Stimulated activated CD4-positive, alpha-beta T cell treated with anti-CD3 and anti-CD28 coated beads, Interleukin-2, amount 100 ng/mL, for 4 hours (primary cell): ENCODE measurements around the gene CACNA1D.

ENCODE experiments used
- DNase-seq: peaks from one replicate; pipeline ENCODE4 v3.0.0-alpha.2; 2020; ENCODE audit warnings: low read depth

CACNA1D gene

DNA sequence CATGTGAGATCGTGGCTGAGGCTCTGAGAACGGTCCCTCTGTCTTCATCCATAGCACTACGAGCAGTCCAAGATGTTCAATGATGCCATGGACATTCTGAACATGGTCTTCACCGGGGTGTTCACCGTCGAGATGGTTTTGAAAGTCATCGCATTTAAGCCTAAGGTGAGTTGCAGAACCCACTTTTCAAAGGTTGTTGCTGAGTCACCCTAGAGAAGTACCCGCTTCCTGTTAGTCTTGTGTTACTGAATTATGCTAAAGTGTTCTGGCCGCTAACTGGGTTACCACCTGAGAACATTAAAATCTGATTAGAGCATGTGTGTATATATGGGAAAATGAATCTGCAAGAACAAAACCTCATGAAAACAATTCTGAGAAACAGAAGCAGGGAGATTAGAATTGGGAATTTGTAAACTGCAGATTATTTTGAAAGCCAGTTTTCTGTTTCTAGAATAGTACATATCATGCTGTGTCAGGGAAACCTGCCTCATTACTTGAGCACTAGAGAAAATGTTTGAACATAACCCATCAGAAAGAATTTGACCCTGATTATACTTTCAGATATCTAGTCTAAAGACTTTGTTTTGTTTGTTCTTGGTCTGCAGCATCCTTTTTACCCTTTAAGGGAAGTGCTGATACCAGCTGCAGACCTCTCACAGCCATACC is 259.2 kb downstream of the CACNA1D start:
- DNase-seq: no peak

DNA sequence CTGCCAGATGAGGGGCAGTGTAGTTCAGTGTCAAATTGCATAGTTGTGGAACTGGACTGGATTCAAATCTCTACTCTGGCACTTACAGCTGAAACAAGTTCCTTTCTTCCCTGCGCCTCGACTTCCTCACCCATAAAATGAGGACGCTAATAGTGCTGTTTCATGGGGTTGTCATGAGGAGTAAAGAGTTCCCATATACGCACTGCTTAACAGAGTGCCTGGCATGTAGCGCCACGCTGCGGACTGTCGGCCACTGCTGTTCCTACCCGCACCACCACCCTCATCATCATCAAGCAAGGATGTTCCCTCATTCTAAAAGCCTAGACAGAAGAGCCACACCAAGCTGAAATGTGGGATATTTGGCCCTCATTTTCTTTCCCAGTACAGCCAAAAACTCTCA is 259.9 kb downstream of the CACNA1D start:
- no peak for DNase-seq

DNA sequence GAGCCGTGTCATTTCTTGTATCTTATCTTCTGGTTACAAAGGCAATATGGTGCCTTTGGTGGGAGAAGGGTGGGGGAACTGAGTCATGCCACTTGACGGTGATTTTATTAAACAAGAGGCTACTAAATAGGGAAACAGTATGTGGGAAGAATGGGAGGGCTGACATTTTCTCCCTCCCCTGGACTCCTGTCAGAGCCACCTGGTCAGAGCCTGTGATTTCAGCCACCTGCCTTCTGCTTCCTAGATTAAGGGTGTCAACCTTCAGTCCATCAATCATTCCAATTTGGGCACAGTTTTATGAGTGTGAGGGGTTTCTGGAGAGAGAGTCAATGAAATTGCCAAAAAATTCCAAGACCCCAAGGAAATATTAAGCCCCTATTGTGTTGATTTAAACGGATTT is 264.4 kb downstream of the CACNA1D start:
- DNase-seq: no peak

DNA sequence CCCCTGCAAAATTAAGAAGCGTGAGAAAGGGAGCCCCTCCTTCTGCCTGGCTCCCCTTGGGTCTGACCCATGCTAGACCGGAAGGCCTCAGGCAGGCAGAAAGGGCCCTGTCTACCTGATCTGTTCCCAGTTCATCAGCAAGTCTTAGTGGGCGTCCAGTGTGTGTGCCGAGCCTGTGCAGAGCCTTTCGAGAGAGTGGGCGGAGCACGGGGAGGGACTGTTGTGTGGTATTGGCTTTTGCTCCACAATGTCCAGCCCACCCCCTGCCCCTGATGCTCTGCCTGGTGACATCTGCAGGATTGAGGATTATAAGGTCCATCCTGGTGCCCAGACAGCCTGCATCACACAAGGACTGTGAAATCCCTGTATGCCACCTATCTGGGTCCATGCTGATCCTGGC is 268.9 kb downstream of the CACNA1D start:
- no peak for DNase-seq

DNA sequence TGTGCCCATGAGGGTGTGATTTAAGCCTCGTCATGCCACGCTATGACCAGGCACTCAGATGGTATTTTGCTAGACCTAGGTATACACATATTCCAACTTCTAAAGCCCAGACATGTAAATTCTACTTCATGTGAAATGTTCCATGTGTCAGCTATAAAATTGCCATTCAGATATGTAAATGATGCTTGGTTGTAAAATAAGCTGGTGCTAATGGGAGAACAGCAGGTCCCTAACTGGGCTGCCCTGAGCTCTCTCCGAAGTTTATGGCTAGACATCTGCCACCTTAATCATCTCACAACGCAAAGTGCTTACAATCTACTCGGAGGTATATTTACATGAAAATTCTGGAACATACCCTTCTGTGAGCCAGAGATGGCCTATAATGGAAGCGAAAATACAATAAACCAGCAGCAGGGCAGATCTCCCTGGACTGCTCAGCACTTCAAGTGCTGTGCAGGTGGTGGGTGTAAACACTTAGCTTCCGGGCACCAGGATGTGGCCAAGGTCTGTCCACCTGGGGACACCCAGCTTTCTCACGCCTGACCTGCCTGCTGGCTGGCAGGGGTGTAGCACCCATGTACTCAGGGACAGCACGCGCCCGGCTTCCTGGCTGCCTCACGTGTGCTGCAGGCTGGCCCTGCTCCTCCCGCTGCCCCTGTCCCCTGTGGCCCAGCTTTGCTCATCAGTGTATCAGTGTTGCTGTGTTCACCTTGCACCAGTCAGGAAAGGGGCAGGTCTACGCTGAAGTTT is 269.8 kb downstream of the CACNA1D start:
- DNase-seq: no peak

DNA sequence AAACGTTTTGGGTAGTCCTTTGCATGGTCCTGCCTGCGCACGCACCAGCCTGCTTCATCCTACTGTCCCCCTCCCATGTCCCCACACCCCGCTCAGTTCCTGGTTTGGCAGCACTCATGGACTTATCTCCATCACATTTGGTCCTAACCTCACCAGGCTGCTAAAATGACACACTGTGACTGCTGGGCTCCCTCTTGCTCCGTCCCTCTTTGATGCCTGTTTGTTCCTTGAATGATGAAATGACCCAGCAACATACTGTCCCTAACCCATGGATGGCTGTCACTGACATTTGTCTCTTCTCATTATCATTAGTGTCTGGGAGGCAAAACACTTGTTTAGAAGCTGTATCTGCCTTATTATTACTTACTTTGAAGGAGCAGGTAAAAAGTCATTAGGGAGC is 271.3 kb downstream of the CACNA1D start:
- no peak for DNase-seq

DNA sequence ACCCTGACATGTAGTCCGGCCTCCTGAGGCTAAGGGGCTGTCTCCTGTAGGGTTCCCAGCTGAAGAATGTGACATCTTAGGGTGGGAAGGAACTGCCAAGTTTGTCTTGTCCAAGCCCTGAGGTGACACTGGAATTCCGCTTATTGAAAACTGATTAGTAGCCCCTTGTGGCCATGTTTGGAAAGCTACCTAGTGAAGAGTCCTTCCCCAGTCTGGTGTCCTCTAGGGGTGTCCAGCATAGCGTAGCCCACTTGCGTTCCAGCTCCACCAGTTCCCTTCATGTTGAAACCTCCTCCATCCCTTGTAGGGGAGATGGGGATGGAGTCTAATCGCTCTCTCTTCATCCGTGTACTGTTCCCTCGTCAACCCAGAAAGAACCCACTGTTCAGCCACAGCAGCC is 272.3 kb downstream of the CACNA1D start:
- DNase-seq: no peak

DNA sequence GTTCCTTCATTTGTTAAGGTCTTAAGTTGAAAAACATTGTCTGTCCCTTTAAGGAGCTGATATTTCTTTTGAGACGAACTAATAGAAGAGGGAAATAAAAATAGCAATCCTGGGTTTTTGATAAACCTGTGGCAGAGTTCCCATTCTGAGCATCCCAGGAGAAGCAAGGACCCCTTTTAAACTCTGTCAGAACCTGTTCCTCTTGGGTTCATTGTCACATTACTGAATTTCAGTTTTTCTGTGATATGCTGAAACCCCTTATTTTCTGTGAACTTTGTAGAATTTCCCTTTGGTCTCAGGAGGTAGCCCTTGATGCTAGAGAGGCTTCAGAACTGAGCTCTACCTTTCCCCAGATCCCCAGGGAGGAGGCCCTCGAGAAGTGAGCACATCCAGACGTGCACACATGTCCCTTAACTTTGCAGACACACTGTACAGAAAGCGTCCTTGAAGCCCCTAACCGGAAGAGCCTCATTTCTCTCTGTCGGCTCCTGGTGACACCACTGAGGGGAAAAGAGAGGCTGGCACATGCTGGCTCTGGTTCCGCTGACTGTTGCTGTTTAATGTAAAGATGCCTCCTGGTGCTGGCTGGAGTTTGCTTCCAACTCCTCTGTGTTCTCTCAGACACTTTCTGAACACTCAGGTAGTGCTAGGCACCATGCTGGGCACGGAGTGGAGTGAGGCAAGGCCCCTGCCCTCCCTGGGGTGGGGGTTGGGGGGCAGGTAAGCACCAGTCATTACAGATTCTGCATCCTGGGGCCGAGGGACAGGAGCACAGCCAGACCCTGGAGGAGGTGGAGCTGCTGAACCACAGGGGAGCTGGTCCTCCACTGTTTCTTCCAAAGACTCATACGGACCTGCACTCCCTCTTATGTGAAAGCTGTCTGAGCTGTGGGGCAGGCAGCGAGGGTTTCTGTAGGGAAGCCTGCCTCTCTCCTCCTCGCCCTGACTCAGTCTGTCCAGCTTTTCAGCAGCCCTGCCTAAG is 274.4 kb downstream of the CACNA1D start:
- DNase-seq: no peak

DNA sequence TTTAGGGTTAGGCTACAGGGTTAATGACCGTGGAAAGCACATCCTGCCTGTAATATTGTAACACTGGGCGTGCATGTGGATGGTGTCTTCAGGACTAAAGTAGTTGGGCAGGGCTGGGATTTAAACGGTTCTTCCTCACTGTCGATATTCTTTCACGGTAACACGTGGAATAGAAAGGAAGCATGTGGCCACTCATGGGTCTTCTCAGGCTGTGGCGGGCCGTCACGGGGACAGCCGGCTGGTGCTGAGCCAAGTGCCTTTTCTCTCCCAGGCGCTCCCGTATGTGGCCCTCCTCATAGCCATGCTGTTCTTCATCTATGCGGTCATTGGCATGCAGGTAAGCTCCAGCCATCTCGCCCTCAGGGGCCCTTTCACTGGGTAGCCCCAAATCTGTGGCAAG is 278.2 kb downstream of the CACNA1D start:
- DNase-seq: no peak

DNA sequence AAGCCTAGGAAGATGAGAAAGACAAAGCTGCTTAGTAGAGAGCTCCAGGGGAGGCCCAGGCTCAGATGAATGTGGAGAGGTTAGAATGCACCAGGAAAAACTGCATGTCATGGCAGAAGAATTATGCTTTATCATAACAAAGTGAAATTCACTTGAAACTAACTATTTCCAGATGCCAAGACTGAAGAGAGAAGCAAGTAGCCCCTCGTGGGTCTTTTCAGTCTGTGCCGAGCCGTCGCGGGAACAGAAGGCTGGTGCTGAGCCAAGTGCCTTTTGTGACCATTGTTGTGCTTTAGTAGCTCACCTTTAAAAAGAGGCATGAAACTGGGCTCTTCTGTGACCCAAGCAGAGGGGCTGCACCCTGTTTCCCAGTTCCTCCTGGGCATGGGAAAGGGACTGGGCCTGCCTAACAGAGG is 278.6 kb downstream of the CACNA1D start:
- no peak for DNase-seq

DNA sequence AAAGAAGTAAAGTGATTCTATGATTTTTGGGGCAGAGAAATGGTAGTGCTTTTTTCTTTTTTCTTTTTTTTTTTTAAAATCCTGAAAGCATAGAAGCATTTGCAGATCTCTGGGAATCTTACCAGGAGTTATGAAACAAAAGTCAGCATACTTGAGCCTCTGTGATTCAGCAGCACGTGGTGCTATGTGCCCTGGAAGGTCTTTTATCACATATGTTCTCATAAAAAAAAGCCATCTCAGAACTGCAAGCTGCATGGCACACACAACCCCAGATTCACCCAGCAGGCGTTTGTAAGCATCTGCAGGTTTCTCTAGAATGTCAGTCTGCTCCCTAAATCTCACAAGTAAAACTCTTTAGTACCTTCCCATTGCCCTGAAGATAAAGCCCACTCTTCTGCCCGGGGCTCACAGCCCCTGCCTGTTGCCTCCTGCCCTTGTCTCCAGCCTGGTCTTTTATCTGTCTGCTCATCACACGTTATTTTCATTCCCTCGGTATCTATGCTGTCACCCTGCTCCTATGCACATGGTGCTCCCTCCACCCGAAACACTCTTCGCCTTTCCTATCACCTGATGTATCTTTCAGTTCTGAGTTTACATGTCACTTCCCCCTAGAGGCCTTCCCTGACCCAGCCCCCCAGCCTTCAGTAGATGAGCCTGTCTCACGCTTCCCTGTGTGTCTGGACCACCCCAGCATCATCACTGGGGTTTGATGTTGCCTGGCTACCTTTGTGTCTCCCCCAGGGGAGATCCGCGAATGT is 279.4 kb downstream of the CACNA1D start:
- no peak for DNase-seq

DNA sequence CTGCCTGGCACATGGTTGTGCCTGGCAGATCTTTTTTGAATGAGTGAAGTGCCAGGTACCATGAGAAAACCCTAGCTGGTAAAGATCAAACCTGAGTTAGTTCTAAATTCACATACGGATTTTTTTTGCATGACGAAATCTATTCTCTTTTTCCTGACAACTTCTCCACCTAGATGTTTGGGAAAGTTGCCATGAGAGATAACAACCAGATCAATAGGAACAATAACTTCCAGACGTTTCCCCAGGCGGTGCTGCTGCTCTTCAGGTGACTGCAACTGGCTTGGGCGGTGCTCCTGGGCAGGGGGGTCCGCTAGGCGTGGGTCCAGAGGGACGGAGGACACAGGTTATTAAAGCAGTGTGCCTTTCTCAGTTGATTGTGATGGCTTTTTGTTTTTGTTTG is 280.0 kb downstream of the CACNA1D start:
- no peak for DNase-seq

DNA sequence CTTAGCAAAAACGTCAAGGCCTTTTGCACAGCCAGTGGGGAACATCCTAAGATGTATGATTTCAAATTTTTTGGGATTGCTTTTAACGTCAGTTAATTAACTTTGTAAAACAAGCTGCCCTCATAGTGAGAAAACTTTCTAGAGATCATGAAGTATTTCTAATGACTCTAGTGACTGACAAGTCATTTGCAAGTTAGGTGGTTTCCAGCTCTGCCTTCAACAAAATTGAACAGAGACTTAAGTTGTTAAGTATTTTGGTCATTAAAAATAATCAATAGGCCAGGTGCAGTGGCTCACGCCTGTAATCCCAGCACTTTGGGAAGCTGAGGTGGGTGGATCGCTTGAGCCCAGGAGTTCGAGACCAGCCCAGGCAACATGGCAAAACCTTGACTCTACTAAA is 280.6 kb downstream of the CACNA1D start:
- no peak for DNase-seq

DNA sequence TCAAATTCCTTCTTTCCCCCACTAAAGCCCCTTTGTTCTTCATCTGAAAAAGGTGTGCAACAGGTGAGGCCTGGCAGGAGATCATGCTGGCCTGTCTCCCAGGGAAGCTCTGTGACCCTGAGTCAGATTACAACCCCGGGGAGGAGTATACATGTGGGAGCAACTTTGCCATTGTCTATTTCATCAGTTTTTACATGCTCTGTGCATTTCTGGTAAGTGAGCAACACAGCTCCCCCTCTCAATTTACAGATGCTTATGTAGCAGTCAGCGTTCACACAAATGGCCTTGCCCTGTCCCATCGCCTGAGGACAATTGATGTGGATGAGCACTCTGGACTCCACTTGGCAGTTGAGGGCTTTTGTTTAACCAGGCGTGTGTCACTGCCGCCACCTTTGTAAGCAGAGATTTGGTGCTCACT is 281.4 kb downstream of the CACNA1D start:
- DNase-seq: no peak

DNA sequence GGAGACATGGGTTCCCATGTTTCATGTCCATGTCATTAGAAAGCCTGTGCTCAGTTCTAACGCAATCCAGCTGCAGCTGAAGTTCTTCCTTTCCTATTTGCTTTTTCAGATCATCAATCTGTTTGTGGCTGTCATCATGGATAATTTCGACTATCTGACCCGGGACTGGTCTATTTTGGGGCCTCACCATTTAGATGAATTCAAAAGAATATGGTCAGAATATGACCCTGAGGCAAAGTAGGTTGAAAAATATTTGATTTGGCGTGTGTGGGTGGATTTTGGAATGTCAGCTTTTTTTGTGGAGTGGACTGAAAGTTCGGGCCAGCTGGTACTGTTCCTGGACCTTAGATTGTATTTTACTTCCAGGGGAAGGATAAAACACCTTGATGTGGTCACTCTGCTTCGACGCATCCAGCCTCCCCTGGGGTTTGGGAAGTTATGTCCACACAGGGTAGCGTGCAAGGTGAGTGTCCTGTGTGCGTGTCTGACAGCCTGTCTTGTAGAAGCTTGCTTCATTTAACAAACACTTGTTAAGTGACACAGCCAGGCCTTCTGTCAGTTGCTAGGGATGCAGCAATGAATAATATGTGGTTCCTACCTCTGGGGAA is 282.2 kb downstream of the CACNA1D start:
- no peak for DNase-seq

DNA sequence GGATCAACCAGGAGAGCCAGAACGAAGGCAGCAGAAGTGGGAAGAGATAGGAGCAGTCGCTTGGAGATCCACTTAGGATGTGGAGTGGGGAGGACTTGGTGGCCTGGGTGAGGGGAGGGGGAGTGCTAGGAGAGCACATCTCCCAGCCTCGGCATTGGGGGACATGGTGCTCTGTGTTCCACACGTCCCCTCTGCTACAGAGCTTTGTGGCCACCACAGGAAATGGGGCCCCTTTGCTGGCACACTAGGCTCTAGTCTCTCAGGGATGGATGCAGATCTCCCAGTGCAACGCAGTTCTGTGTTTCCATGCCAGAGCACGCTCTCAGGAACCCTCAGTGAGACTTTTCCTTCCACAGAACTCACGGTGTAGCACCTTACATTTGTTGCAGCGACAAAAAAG is 283.1 kb downstream of the CACNA1D start:
- DNase-seq: no peak

DNA sequence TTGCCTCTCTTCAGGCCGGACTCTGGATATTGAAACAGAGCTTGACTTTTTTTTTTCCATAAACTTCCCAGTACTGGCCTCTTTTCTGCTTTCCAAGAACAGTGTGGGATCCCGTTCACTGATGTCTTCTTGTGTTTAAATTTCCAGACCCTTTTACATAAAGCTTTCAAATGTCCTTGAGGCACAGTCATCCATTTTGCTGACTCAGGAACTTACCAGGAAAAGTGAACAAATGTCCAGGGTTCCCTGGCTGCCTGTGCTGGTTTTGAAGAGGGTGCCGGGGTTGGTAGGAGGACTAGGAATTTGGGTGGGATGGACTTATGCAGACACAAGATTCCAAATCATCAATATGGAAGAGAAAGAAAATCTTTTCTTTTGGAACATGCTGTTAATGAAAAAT is 283.7 kb downstream of the CACNA1D start:
- no peak for DNase-seq

DNA sequence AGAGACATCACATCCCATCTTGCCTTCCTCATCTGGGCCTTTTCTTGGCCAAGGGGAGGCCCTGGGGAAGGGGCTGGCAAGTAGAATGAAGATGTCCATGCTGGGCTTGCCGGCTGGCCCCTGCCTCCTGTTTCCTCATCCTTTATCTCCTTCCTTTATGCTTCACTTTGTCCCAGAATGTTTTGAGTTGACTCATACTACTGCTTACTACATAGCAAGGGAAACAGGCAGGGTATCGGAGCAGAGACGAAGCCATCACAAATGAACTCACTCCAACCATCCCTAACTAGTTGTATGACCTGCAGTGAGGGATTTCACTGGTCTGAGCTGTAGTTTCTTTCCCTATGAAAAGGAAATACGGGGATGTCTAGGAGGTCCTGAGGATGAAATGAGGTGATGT is 285.8 kb downstream of the CACNA1D start:
- DNase-seq: no peak

DNA sequence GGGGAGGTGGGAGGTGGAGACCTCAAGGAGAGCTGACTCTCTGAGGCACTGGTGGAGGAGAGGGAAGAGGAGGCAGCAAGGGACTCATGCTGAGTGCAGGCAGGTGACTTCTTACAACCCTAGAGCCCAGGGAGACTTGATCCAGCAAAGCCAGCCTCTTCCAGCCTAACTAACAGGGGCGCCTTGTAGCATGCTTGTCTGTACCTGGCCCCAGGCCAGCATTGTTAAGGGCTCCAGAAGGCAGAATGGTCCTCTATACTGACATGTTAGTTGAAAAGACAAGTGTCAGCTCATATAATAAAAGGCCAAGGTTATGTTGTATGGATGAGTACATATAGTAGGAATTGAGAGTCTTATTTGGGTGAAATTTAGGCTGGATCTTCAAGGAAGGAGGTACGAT is 286.4 kb downstream of the CACNA1D start:
- no peak for DNase-seq

DNA sequence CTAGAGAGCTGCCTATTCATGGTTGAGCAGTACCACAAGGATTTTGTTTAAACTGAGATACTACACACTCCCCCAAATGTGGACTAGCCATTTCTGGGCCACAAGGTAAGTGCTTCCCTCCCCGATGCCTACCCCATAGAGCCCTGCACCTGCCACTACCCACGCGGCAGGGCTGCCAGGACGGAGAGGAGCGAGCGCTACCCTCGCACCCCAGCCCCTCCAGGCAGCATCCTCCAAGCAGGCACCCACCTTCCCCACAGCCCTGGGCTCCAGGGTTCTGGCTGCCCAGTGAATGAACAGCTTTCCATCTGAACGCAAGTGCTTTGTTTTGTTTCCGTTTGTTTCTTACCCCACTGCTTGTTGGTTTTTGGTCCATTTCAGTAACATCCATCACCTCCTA is 292.6 kb downstream of the CACNA1D start:
- no peak for DNase-seq

DNA sequence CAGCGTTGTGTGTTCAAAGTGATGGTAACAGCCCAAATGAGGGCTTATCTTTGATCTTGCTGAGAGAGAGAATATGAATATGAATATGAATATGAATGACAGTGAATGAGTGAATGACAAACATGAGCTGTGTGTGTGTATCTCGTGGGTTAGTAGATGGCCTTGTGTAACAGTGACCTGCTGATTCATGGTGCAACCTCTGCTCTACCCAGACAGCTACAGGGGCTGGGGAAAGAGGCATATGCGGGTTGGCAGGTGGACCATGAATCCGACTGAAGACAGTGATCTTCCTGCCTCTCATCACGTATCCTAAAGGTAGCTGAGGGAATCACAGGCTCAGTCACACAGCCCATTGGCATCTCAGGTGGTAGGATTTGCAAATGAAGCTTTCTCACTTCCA is 293.6 kb downstream of the CACNA1D start:
- no peak for DNase-seq

DNA sequence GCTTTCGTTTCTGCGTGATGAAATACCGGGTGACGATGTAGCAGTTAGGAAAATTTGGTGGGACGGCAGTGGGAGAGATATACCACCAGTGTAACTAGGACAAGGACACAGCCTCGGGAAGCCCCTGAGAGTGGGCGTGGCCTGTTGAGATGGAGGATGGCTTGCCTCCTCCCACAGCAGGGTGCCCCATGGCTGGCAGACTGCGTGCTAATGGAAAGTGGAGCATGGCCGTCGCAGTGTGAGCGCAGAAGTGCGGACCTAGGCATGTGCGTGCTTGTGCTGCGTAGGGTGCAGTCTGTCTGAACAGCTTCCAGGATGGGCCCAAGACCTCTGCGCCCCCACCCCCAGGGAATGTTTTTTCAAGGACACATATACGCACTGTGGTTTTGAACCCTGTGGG is 295.0 kb downstream of the CACNA1D start:
- DNase-seq: no peak
